ENCODE results near the gene AQP2.

DNA sequence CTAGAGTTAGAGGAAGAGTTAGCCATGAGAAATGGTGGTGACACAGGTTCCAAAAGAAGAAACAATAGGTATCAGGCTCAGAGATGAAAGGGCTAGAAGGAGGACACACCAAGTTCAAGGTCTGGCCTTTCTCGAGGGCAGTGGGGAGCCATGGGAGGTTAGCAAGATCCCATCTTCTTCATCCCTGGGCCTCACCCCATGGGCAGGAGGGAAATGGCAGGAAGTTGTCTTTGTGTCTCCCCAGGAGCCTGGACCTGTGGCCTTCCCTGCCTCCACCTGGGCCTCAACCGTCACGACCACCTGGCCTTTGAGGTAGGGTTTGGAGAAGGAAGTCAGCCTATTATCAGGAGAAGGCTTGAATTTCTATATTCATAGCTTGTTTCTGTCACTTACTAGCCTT lies 5.8 kb upstream of the AQP2 start:
- TF ChIP-seq, protein P1, sequence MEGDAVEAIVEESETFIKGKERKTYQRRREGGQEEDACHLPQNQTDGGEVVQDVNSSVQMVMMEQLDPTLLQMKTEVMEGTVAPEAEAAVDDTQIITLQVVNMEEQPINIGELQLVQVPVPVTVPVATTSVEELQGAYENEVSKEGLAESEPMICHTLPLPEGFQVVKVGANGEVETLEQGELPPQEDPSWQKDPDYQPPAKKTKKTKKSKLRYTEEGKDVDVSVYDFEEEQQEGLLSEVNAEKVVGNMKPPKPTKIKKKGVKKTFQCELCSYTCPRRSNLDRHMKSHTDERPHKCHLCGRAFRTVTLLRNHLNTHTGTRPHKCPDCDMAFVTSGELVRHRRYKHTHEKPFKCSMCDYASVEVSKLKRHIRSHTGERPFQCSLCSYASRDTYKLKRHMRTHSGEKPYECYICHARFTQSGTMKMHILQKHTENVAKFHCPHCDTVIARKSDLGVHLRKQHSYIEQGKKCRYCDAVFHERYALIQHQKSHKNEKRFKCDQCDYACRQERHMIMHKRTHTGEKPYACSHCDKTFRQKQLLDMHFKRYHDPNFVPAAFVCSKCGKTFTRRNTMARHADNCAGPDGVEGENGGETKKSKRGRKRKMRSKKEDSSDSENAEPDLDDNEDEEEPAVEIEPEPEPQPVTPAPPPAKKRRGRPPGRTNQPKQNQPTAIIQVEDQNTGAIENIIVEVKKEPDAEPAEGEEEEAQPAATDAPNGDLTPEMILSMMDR (IDR thresholded peaks at IDR 0.05): no peak
- TF ChIP-seq POLR2A (IDR thresholded peaks at IDR 0.05): no peak
